Muscle layer of duodenum (tissue), 2 donors: ENCODE data around the gene OPA3.

ENCODE experiments used
- H3K27ac ChIP-seq: one replicate; pipeline ENCODE4 v1.7.0; 2013; ENCODE audit warnings: mild to moderate bottlenecking, low read length
- H3K27me3 ChIP-seq: one replicate; pipeline ENCODE4 v1.7.0; 2013; ENCODE audit warnings: low read depth, mild to moderate bottlenecking, control low read depth, low read length
- H3K36me3 ChIP-seq, 2 donors: one replicate each; pipeline ENCODE4 v1.7.0; 2013; ENCODE audit warnings: low read length in 2 of 2, control low read depth in 1 of 2, mild to moderate bottlenecking in 1 of 2; ENCODE audit not compliant: insufficient read depth in 2 of 2, control insufficient read depth in 1 of 2
- H3K4me1 ChIP-seq, 2 donors: one replicate each; pipeline ENCODE4 v1.7.0; 2013; ENCODE audit warnings: low read length in 2 of 2, mild to moderate bottlenecking in 2 of 2, control low read depth in 1 of 2, moderate library complexity in 1 of 2; ENCODE audit not compliant: insufficient read depth in 2 of 2, control insufficient read depth in 1 of 2
- H3K4me3 ChIP-seq, 2 donors: one replicate each; pipeline ENCODE4 v1.7.0; 2013; ENCODE audit warnings: low read length in 2 of 2, low read depth in 1 of 2, mild to moderate bottlenecking in 1 of 2
- H3K9me3 ChIP-seq, 2 donors: one replicate each; pipeline ENCODE4 v1.7.0; 2013; ENCODE audit warnings: low read length in 2 of 2, control low read depth in 1 of 2, mild to moderate bottlenecking in 1 of 2; ENCODE audit not compliant: control insufficient read depth in 1 of 2
- donor health status: healthy.

Gene OPA3

GRCh38 chr19:45595814-45596213 lies 11.2 kb upstream of the OPA3 start:
- peaks cover 3 to 23% of the 10 kb centered on the region in 2 donors for H3K4me1 ChIP-seq
- H3K9me3 ChIP-seq: no peaks in the 10 kb centered on the region
- H3K27me3 ChIP-seq: peaks cover 43% of the 10 kb centered on the region
- H3K27ac ChIP-seq: no peak overlapping the region
- H3K4me3 ChIP-seq: no peak overlapping the region
- no peaks in the 10 kb centered on the region for H3K36me3 ChIP-seq

- no peak overlapping the region for H3K27ac ChIP-seq
- H3K27me3 ChIP-seq: peaks cover 26% of the 10 kb centered on the region
These were observed 8.9 kb upstream of the OPA3 start for GRCh38 chr19:45593520-45593919.

GRCh38 chr19:45592366-45592765 lies 7.8 kb upstream of the OPA3 start:
- H3K27me3 ChIP-seq: peaks cover 15% of the 10 kb centered on the region
- H3K9me3 ChIP-seq: no peaks in the 10 kb centered on the region
- no peak overlapping the region for H3K27ac ChIP-seq
- peaks cover 0 to 5% of the 10 kb centered on the region in 2 donors for H3K4me1 ChIP-seq
- no peaks in the 10 kb centered on the region for H3K36me3 ChIP-seq
- no peak overlapping the region for H3K4me3 ChIP-seq

More at GRCh38 chr19:45593520-45593919, 8.9 kb upstream of the OPA3 start:
- Histone ChIP-seq H3K4me1 (peaks cover 3 to 14% of the 10 kb centered on the region in 2 donors), H3K4me3 (no peak overlapping the region), H3K36me3 (no peaks in the 10 kb centered on the region), H3K9me3 (no peaks in the 10 kb centered on the region)

- Histone ChIP-seq H3K36me3 (no peaks in the 10 kb centered on the region), H3K27me3 (peaks cover 10% of the 10 kb centered on the region), H3K4me3 (no peak overlapping the region), H3K9me3 (no peaks in the 10 kb centered on the region), H3K4me1 (peaks cover 0 to 5% of the 10 kb centered on the region in 2 donors), H3K27ac (no peak overlapping the region)
These were observed 7.0 kb upstream of the OPA3 start for GRCh38 chr19:45591638-45592005.

- Histone ChIP-seq H3K9me3 (no peaks in the 10 kb centered on the region), H3K27me3 (peaks cover 10% of the 10 kb centered on the region), H3K4me3 (no peak overlapping the region), H3K36me3 (no peaks in the 10 kb centered on the region), H3K27ac (no peak overlapping the region), H3K4me1 (peaks cover 0 to 5% of the 10 kb centered on the region in 2 donors)
These were observed 6.5 kb upstream of the OPA3 start for GRCh38 chr19:45591004-45591637.

GRCh38 chr19:45590300-45591003 lies 5.8 kb upstream of the OPA3 start:
- H3K27me3 ChIP-seq: peaks cover 5% of the 10 kb centered on the region
- H3K4me3 ChIP-seq: no peak overlapping the region
- no peaks in the 10 kb centered on the region for H3K9me3 ChIP-seq
- peaks cover 1 to 5% of the 10 kb centered on the region in 2 donors for H3K4me1 ChIP-seq
- no peaks in the 10 kb centered on the region for H3K36me3 ChIP-seq
- H3K27ac ChIP-seq: no peak overlapping the region

GRCh38 chr19:45589768-45590167 lies 5.2 kb upstream of the OPA3 start:
- peaks cover 5% of the 10 kb centered on the region for H3K27me3 ChIP-seq

GRCh38 chr19:45587873-45588272 lies 3.3 kb upstream of the OPA3 start:
- Histone ChIP-seq H3K27ac (no peak overlapping the region), H3K9me3 (no peaks in the 10 kb centered on the region)

More at GRCh38 chr19:45589768-45590167, 5.2 kb upstream of the OPA3 start:
- no peak overlapping the region for H3K27ac ChIP-seq
- H3K36me3 ChIP-seq: no peaks in the 10 kb centered on the region
- no peak overlapping the region for H3K4me3 ChIP-seq
- peaks cover 5 to 6% of the 10 kb centered on the region in 2 donors for H3K4me1 ChIP-seq
- no peaks in the 10 kb centered on the region for H3K9me3 ChIP-seq

GRCh38 chr19:45585158-45585577 lies 566 bp upstream of the OPA3 start:
- Histone ChIP-seq H3K4me1 (peaks cover 0 to 6% of the 10 kb centered on the region in 2 donors), H3K4me3 (peak overlapping the region; percentile 53 to 83), H3K36me3 (no peaks in the 10 kb centered on the region), H3K27me3 (no peaks in the 10 kb centered on the region), H3K27ac (peak overlapping the region; percentile 97), H3K9me3 (no peaks in the 10 kb centered on the region)

More at GRCh38 chr19:45587873-45588272, 3.3 kb upstream of the OPA3 start:
- Histone ChIP-seq H3K4me1 (peaks cover 5 to 6% of the 10 kb centered on the region in 2 donors), H3K4me3 (no peak overlapping the region), H3K27me3 (peaks cover 5% of the 10 kb centered on the region), H3K36me3 (no peaks in the 10 kb centered on the region)

- Histone ChIP-seq H3K4me3 (no peak overlapping the region), H3K4me1 (peaks cover 15 to 17% of the 10 kb centered on the region in 2 donors), H3K9me3 (no peaks in the 10 kb centered on the region), H3K27me3 (no peaks in the 10 kb centered on the region), H3K27ac (no peak overlapping the region), H3K36me3 (no peaks in the 10 kb centered on the region)
These were observed 3.0 kb downstream of the OPA3 start for GRCh38 chr19:45581576-45581975.

GRCh38 chr19:45578861-45579260 lies 5.7 kb downstream of the OPA3 start:
- no peak overlapping the region for H3K27ac ChIP-seq
- H3K27me3 ChIP-seq: no peaks in the 10 kb centered on the region
- H3K4me3 ChIP-seq: no peak overlapping the region
- no peaks in the 10 kb centered on the region for H3K36me3 ChIP-seq
- H3K4me1 ChIP-seq: peaks cover 13 to 19% of the 10 kb centered on the region in 2 donors
- no peaks in the 10 kb centered on the region for H3K9me3 ChIP-seq
